Stimulated activated CD8-positive, alpha-beta memory T cell treated with anti-CD3 and anti-CD28 coated beads, Interleukin-15, amount 100 ng/mL, for 24 hours (primary cell): ENCODE measurements around the gene HOXA9.

Experiments used
- DNase-seq: peaks from one replicate; pipeline ENCODE4 v3.0.0-alpha.2; 2020; ENCODE audit warnings: low read depth

The HOXA9 gene

DNA sequence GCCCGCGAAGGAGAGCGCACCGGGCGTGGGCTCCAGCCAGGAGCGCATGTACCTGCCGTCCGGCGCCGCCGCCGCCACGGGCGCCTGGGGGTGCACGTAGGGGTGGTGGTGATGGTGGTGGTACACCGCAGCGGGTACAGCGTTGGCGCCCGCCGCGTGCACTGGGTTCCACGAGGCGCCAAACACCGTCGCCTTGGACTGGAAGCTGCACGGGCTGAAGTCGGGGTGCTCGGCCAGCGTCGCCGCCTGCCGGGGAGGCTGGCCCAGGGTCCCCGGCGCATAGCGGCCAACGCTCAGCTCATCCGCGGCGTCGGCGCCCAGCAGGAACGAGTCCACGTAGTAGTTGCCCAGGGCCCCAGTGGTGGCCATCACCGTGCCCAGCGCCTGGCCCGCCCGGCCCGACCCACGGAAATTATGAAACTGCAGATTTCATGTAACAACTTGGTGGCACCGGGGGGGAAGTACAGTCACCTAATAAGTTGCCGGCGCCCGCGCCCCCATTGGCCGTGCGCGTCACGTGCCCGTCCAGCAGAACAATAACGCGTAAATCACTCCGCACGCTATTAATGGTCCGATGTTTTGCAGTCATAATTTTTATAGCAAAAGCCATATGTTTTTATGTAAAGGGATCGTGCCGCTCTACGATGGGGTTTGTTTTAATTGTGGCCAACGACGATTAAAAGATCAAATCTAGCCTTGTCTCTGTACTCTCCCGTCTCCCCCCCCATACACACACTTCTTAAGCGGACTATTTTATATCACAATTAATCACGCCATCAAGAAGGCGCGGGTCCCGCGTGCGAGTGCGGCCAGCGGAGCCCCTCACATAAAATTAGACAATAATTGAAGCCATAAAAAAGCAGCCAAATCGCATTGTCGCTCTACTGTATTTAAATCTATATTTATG, at the start of gene HOXA9:
Gene HOXA9 (minus strand): TSS at position 449 of the 907 bp plus-strand sequence. CDS start 80 bp downstream, at position 369.
- no peak for DNase-seq

DNA sequence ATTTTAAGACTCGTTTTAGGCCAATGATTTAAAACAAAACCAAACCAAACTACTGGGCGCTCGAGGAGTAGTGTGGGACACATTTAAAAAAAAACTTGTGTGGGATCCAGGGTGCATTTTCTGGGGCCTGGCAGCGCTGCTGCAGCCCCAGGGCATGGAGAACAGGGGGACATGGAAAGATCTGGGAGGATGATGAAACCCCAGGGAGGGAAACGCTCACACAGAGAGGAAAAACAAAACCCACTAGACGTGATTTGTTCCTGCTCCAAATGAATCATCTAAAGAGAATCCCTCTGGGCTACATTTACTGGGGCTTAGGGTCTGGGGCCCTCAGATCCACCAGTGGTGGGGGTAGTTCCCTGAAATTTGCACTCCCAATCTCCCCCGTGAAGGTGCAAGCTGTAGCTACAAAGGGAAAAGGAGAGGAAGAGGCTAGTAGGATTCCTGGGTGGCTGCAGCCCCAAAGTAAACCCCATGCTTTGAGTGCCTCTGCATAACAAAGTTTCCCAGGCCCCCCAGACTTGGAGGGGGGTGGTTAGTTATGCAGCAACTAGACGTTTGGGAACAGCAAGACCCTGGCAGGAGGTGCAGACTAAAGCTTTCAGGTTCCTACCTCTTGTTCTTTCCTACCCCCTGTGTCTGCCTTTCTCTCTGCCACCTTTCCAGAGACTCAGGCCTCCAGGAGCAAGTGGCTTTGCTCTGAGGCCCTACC, 49.1 kb upstream of the HOXA9 start:
- no peak for DNase-seq

DNA sequence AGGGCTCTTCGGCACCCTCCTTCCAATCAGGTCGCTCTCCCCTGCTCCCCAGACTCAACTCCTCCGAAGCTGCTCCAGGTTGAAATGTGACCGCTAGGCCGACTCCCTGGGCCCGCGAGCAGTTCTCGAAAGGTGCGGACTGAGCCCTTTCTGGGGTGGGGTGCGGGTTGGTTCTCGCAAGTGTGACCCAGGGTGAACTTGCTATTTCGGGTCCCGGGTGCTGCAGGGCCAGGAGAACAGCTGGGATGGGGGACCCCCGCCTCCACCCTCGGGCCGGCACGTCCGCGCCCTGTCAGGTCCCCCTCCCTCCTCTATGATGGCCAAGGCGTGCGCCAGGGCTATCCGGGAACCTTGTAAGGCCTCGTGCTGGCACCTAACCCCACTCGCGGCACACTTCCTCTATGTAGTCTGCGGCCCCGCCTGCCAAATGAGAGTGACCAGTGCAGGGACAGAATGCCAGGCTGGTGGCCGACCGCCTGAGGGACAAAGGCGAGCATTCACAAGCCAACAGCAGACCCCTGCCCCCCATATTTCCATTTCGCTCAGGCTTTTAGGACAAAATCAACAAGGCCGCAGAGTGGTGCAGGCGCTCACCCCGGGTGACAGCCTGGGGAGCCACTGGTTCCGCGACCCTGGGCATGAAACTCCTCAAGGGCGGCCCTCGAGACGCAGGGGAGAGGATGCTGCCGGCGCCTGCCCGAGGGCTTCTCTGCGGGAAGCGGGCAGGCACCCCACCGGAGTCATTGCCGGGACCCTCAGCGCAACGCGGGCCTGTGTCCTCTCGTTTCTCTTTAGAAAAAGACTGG, 48.3 kb upstream of the HOXA9 start:
- no peak for DNase-seq

DNA sequence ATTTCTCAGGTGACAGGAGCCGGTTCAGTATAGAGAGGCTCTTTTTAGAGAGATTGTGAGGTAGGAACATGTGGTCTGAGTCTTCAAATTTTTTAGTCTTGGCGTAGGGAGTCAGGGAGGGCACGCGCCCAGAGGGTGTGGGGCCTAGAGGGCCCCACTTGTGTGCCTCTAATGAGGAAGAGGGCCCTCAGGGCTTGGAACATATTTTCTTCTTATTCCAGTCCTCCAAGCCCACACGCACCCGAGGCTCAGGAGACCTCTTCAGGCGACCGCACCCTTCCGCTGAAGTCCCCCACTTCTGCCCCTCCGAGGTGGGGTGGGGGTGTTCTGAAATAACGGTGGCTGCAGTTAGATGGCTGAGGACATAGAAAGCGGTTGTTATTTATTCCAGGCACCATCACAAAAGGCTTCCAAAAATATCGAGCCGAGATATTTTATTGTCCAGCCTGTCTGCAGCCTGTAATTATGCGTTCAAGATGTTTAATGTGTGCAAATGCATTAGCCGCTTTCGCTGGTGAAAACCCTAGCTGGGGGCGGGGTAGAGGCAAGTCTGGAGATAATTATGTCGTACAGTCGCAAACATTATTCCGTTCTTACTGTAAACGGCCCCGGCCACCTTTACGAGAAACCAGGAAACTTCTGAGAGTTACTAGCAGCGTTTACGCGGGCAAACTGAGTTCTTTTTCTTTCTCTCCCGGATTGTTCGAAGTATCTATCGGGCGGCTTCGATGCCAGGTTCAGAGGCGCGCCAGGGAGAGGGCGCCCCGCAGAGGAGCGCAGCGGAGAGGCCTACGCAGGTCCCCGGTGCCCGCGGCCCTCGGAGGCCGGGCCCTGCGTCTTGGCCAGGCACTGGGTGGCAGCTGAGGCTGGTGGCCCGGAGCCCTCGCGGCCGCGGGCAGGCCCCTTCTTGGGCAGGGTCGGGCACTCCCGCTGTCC, 47.4 kb upstream of the HOXA9 start:
- DNase-seq, result no peak

DNA sequence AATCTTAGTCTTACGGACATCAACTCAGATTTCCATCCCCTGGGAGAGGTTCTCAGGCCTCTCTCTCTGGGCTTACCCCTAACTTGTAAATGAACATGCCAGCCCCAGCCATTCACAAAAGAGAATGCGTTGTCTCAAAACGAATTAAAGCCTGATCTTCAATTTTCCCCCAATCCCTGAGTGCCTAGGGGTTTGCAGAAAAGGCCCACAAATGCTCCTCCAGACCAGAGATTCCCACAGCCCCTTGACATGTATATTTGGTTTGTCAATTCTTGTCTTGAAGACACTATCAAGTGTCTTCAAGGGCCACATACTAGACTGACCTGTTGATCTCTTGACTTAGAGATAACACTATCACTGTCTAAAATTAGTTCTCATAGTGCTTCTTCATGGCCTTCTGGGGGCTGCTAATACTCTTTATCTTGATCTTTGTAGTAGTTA, 46.4 kb upstream of the HOXA9 start:
- no peak for DNase-seq

DNA sequence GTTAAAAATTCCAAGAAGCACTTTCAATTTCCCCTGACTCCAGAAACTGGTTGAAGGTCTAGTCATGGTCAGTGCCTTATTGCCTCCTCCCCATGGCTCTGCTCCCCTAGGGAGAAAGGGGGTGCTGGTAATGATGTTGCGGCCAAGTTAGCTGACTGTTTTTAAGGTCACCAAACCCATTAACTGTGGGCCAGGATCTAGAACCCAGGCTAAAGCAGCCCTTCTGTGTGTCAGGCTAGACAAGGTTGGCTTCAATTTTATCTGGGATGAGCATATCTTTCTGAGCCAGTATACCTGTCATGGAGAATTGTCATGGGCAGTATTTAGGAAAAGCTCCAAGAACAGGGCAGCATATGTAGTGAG, 45.7 kb upstream of the HOXA9 start:
- DNase-seq, result no peak

DNA sequence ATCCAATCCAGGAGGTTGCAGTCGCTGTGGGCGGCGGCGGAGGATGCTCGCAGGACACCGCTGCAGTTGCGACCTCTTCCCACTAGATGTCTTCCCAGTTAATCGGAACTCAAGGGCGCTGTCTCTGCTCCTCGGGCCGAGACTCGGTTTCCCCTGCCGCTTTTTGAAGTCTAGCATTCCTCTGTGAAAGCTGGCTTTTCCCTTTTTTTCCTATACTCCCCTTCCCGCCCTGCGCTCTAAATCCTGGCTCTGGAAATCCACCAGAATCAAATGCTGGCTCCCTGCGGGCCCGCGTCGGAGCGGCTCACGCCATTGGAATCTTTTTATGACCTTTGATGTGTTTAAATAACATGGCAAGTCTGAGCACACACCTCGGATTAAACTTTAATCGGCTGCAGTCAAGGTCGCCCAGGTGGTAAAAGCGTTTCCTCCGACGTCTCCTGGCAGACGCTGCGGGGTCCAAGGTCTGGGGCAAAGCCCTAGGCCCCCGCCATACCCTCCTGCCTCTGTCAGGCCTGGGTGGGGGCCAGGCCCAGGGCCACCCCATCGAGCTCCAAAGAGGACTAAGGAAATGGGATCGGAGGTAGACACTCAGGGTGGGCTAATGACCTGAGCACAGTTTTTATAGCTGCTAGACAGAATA, 45.2 kb upstream of the HOXA9 start:
- DNase-seq, result no peak

DNA sequence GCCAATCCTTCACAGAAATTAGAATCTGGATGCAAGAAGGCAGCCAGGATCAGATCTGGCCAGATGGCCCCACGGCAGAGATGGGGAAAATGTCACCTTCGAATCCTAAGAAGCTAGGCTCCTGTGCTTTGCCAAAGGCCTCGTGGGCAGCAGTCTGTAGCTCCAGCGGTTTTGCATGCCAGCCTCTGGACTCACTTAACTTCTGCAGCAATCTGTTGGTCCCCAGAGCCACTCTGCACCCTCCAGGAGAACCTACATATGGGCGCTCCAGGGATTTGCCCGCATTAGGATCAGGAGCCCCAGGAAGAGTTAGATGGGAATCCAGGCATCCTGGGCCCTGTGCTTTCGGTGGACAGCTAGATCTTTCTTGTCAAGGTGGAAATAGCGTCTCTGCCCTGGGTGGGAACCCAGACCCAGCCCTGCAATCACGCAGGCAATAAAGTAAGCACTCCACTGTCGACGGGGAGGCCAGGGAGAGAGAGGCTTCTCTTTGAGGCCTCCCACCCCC, 44.6 kb upstream of the HOXA9 start:
- no peak for DNase-seq

DNA sequence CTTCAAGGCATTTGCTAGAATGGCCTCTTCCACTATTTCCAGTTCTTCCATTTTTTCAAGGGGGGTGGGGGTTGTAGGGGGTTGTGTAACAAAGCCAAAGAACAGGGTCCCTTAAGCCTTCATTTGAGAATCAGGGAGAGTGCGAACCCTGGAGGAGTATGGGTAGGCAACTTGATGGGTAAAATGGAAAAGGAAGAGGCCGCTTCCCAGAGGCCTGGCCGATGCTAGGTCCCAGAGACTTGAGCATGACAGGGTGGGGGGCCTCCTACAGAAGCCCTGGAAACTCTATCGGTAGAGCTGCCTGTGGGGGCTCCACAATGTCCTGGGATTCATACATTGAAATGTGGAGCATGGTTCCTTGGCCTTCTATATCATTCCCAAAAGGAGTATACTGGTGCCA, 43.7 kb upstream of the HOXA9 start:
- no peak for DNase-seq

DNA sequence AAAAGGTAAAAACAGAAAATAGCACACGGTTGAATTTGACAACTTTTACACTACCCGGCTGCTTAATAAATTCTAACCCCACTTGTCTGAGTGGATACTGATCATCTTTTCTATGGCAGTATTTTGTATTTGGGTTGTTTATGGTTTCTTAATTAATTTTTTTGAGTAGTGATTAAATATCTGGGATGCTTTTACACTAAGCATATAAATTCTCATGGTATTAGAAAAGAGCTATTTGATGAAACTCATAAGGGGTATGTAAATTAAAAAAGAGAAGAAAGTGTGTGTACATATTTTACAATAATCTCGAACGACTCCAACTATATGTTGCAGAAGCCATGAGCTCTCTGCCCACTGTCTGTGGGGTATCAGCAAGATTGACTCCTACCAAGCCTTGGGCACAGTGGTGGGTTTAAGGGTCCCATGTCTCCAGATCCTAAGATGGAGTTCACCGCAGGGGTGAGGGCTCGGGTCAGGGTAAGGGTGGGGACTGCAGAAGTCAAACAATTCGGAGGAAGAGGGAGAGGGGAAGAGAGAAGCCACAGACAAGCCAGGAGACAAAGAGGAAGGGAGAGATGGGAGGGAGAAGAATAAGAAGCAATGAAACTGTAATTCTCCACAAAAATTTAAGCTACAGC, 42.1 kb upstream of the HOXA9 start:
- DNase-seq, result no peak

DNA sequence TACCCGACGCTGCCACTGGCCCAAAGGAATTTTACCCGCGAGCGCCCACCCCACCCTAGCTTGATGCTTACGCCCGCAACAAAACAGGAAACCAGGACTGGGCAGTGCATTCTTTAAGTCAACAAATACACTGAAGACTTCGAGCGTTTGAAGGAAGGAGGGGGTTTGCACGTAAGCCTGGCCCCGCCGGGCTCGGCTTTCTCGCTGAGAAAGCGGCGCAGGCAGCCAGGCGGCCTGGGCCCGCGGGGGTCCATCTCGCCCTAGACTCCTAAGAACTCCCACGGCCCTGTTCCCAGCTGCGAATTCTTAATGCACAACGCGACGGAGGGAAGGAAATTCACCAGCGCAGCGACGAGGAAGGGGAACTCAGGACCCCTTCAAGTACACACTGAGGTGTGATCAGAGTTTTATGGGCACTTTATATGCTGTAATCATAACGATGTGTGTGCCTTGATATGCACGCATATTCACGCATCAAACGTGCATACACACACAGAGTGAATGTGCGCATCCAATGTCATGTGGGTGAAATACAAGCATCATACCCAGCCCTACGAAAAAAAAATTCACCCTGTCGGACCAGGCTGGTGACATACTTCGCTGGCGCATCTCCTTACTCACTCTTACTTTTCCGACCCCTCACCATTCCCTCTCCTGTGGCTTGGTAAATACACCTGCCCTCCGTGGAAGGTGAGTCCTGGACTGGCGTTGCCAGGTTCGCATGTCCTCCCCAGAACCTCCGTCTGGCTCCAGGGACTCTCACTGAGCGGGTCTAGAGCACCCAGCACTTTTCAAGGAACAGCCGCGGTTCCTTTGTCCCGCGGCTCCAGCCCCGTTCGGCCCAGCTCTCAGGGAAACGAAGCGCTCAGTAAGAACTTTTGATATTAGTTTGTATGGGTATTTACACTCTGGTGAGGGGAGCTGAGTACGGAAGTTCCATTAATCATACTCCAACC, 40.3 kb upstream of the HOXA9 start:
- no peak for DNase-seq

DNA sequence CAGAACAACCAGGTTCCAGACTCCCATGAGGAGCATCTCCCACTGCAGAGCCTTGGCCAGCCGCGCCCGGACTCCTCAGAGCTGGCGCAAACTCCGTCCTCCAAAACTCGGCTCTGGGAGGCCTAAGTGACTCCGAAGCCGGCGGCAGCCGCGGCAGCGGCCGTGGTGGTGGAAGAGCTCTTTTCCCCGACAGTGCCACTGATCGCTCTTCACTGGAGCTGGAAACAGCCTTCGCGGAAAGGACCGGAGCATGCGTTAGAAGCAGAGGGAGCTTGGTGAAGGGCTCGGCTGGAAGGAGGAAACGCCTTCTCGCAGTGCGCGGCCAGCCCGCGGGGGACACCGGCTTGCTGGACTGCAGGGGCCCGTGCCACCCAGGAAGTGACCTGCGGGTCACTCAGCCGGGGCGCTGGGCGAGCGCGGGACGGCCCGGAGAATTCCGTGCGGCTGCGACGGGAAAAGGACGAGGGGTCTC, 39.5 kb upstream of the HOXA9 start:
- DNase-seq, result no peak

DNA sequence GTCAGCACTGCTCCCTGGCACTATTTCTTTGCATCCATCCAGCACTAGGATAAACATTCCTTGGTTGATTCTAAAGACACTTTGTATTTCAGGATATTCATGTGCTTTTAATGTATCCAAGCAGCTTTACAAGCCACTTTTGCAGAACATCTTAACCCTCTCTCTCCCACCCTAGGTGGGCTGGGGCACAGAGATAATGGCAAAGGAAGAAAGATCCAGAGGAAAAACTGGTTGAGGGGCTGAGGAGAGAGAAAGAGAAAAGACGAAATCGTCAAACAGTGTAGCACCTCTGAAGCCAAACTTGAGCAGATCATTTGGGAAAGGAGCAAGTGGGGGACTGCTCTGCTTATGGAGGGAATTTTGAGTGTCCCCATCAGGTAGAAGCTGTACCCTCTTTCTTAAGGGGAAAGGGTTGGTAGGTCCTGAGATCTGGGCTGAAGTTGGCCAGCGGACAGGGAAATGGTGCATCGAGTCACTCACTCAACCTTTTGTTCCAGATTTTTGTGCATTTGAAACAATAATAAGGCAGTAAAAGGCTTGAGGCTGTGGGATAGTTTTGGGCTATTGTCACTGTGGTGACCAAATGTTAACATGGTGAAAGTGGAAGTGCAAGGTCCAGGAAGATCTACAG, 38.7 kb upstream of the HOXA9 start:
- no peak for DNase-seq

DNA sequence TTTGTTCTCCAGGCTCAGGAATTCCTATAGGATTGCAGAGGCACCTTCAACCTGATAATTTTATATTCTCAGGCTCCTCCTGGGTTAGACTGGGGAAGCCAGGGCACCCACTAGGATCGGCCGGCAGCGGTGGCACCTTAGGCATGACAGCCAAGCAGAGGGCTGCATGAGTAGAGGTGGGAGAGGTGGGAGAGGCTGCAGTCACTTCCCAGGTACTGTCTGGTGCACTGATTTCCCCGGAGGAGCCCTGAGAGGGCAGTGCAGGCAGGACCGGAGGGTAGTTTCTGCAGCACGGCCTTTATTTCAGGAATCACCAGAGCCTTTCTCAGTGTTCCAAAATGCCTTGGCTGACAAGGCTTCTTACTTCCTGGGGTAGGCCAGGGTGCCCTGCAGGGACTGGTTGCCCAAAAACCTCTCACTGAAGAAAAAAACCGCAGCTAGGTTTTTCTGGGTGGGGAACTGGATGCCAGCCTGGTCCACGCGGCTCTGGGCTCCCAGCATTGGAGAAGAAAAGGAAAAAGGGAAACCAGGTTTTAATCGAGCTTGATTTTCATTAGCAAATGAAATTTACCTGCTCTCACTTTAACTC, 38.1 kb upstream of the HOXA9 start:
- DNase-seq, result no peak

DNA sequence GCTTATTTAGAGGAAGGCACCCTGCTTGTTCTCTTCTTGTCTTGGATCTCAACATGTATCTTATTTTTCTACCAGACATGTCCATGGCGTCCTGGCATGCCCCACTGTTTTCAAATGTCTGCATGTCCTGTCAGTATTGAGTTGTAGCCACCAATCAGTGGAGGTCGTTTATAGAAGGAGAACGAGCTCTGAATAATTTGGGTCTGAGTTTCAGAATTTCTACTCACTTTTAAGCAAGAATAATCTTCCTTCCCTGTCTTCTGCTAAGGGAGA, 37.5 kb upstream of the HOXA9 start:
- DNase-seq, result no peak

DNA sequence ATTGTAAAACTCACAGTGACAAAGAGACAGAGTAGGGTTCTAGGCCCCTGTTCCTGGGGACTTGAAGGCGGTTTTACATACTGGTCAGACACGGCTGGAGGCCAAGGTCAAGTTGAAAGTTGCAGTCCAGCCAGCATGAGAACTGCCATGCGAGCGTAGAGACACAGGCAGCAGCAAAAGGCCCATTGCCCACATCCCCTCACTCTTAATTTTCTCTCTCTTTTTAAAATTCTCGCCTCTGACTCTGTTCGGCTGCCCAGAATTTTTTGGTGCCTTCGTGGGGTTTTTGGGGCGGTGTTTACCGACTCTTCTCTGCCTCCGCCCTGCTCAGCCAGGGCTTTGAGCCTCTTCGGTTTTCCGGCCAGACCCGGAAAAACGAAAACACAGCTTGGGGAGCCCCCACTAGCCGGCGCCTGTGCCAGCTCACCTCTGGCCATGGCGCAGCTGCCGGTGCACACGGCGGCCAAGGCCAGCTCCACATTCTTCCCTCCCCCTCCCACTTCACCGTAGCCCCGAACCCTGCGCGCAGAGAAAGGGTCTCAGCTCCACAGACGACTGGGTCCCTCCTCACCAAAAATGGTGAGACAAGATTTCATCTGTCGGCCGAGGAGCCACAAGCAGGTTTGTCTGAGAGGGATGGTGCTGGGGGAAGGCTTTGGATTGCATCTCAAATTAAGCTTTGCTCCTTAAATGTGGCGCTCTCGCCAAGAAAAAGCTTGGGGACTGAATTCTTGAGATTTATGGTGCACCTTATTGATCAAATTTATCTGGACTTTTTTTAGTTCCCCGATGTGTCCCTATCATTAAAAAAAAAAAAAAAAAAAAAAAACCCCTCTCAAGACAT, 36.9 kb upstream of the HOXA9 start:
- no peak for DNase-seq

DNA sequence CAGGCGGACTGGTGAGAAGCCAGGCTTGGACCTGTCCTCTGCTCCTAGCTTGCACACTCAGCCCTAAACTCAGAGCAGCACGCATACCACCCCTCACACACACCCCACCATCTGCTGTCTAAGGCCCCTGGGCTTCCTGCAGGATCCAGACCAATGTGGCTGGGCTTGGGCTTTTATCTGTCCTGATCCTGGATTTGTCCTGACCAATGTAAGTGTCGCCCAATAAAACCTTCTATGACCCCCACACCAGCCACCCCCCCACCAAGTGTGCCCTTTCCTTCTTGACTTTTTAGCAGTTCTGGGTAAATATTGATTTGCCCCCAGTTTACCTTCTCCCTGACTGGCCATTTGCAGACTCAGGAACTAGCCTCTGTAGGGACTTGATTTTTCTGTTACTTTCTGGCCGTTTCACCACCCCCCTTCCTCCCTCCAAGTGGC, 36.3 kb upstream of the HOXA9 start:
- no peak for DNase-seq
